Loucy (cell line): ENCODE results near the gene GTF2E1.

ENCODE experiments used
- H2AFZ ChIP-seq: fragments of 200-600 bp; sonication (generic); 2 replicates; pipeline ENCODE4 v1.6.0; 2016; ENCODE audit warnings: antibody characterized with exemption, mild to moderate bottlenecking, low read length, moderate library complexity
- H3F3A ChIP-seq: fragments of 200-600 bp; 2 replicates; pipeline ENCODE4 v1.6.0; 2016; ENCODE audit warnings: antibody characterized with exemption, low read depth, mild to moderate bottlenecking
- H3K27me3 ChIP-seq: fragments of 200-600 bp; sonication (generic); 2 replicates; pipeline ENCODE4 v1.6.1; 2014; ENCODE audit warnings: low read length, mild to moderate bottlenecking; ENCODE audit not compliant: insufficient read depth, poor library complexity, severe bottlenecking
- H3K36me3 ChIP-seq: fragments of 200-600 bp; sonication (generic); 2 replicates; pipeline ENCODE4 v1.6.1; 2016; ENCODE audit warnings: low read length; ENCODE audit not compliant: insufficient read depth
- H3K4me1 ChIP-seq: fragments of 200-600 bp; sonication (generic); 2 replicates; pipeline ENCODE4 v1.5.1; 2014; ENCODE audit warnings: low read length, mild to moderate bottlenecking; ENCODE audit not compliant: insufficient read depth, poor library complexity, severe bottlenecking
- H3K4me2 ChIP-seq: fragments of 200-600 bp; sonication (generic); 2 replicates; pipeline ENCODE4 v1.6.0; 2014; ENCODE audit warnings: antibody characterized with exemption, low read length, low read depth, mild to moderate bottlenecking; ENCODE audit not compliant: poor library complexity, severe bottlenecking
- H3K4me3 ChIP-seq: fragments of 200-600 bp; sonication (generic); 2 replicates; pipeline ENCODE4 v1.5.1; 2014; ENCODE audit warnings: low read length, mild to moderate bottlenecking, mixed read lengths; ENCODE audit not compliant: poor library complexity, severe bottlenecking
- H3K79me2 ChIP-seq: fragments of 200-600 bp; sonication (generic); 2 replicates; pipeline ENCODE4 v1.6.1; 2014; ENCODE audit warnings: low read length; ENCODE audit not compliant: insufficient read depth
- H3K9ac ChIP-seq: fragments of 200-600 bp; sonication (generic); 2 replicates; pipeline ENCODE4 v1.6.0; 2014; ENCODE audit warnings: mild to moderate bottlenecking, low read depth, low read length, moderate library complexity; ENCODE audit not compliant: poor library complexity, severe bottlenecking
- H3K9me2 ChIP-seq: fragments of 200-600 bp; sonication (generic); replicated peaks from 2 replicates; pipeline ENCODE4 v1.6.1; 2016; ENCODE audit warnings: low read depth, low read length, mixed read lengths
- H3K9me3 ChIP-seq: fragments of 200-600 bp; sonication (generic); 2 replicates; pipeline ENCODE4 v1.6.1; 2014; ENCODE audit warnings: mild to moderate bottlenecking, antibody characterized with exemption, low read length, low read depth; ENCODE audit not compliant: insufficient read depth
- H4K20me1 ChIP-seq: fragments of 200-600 bp; sonication (generic); 2 replicates; pipeline ENCODE4 v1.6.0; 2014; ENCODE audit warnings: antibody characterized with exemption, low read length, mild to moderate bottlenecking; ENCODE audit not compliant: insufficient read depth, poor library complexity, severe bottlenecking
- CTCF ChIP-seq: fragments of 200-600 bp; sonication (generic); conservative IDR thresholded peaks from 2 replicates; pipeline ENCODE4 v1.5.1; 2014; ENCODE audit warnings: mild to moderate bottlenecking, antibody characterized with exemption, low read length
- EZH2phosphoT487 ChIP-seq: fragments of 200-600 bp; IDR thresholded peaks from 2 replicates; pipeline ENCODE4 v1.6.1; 2018; ENCODE audit warnings: antibody characterized with exemption, mild to moderate bottlenecking, moderate library complexity, borderline replicate concordance

GTF2E1 gene

GRCh38 chr3:120765830-120766493 lies 23.4 kb downstream of the GTF2E1 start:
- Histone ChIP-seq H3K4me2 (no peak overlapping the region), H4K20me1 (no peaks in the 10 kb centered on the region)
- no peak for TF ChIP-seq EZH2phosphoT487
- no peak for TF ChIP-seq CTCF

GRCh38 chr3:120766576-120766975 lies 24.0 kb downstream of the GTF2E1 start:
- no peak overlapping the region for H3K9ac ChIP-seq
- no peaks in the 10 kb centered on the region for H3K27me3 ChIP-seq
- no peak overlapping the region for H2AFZ ChIP-seq
- no peaks in the 10 kb centered on the region for H4K20me1 ChIP-seq
- H3K4me1 ChIP-seq = peaks cover 15% of the 10 kb centered on the region
- TF ChIP-seq EZH2phosphoT487 = no peak
- TF ChIP-seq CTCF = no peak
- H3K9me3 ChIP-seq = no peaks in the 10 kb centered on the region
- H3K4me3 ChIP-seq = no peak overlapping the region
- no peaks in the 10 kb centered on the region for H3F3A ChIP-seq
- no peaks in the 10 kb centered on the region for H3K9me2 ChIP-seq
- peaks cover 9% of the 10 kb centered on the region; the same call in 1 of the 2 replicates for H3K36me3 ChIP-seq
- peaks cover 45% of the 10 kb centered on the region for H3K79me2 ChIP-seq
- H3K4me2 ChIP-seq = no peak overlapping the region

More at GRCh38 chr3:120765830-120766493, 23.4 kb downstream of the GTF2E1 start:
- peaks cover 45% of the 10 kb centered on the region for H3K79me2 ChIP-seq
- peaks cover 15% of the 10 kb centered on the region for H3K4me1 ChIP-seq
- H2AFZ ChIP-seq = no peak overlapping the region
- H3K27me3 ChIP-seq = no peaks in the 10 kb centered on the region
- no peak overlapping the region for H3K9ac ChIP-seq
- H3K4me3 ChIP-seq = no peak overlapping the region
- no peaks in the 10 kb centered on the region for H3K9me3 ChIP-seq
- no peaks in the 10 kb centered on the region for H3K9me2 ChIP-seq
- peaks cover 3% of the 10 kb centered on the region; the same call in 1 of the 2 replicates for H3K36me3 ChIP-seq
- no peaks in the 10 kb centered on the region for H3F3A ChIP-seq

- no peak overlapping the region for H2AFZ ChIP-seq
- no peaks in the 10 kb centered on the region for H3K9me2 ChIP-seq
- H3K79me2 ChIP-seq = peaks cover 45% of the 10 kb centered on the region
- no peak overlapping the region for H3K9ac ChIP-seq
- peaks cover 15% of the 10 kb centered on the region for H3K4me1 ChIP-seq
- peaks cover 14% of the 10 kb centered on the region; the same call in 1 of the 2 replicates for H3K36me3 ChIP-seq
- no peak overlapping the region for H3K4me3 ChIP-seq
- no peaks in the 10 kb centered on the region for H3K27me3 ChIP-seq
- no peaks in the 10 kb centered on the region for H4K20me1 ChIP-seq
- no peaks in the 10 kb centered on the region for H3K9me3 ChIP-seq
- TF ChIP-seq CTCF (no peak), EZH2phosphoT487 (no peak)
- H3K4me2 ChIP-seq = no peak overlapping the region
- H3F3A ChIP-seq = no peaks in the 10 kb centered on the region
Observed at GRCh38 chr3:120767106-120767505, 24.6 kb downstream of the GTF2E1 start.
